Cardiac fibroblast (primary cell): Measurements from ENCODE around the gene ECSIT.

Experiments used
- DNase-seq, 2 donors: peaks; one replicate each; pipeline versions ENCODE4 v3.0.0 to v3.0.0-alpha.2; 2010; ENCODE audit warnings: low read depth in 2 of 2
- H3K4me3 ChIP-seq, 2 donors: replicated peaks in 1 of 2; 1 replicate in 1 of 2; 2 replicates in 1 of 2; pipeline ENCODE4 v1.5.1; 2011; ENCODE audit warnings: low read depth in 2 of 2, low read length in 2 of 2, mild to moderate bottlenecking in 2 of 2, moderate library complexity in 1 of 2
- CTCF ChIP-seq: IDR thresholded peaks from one replicate; pipeline ENCODE4 v1.5.1; 2011; ENCODE audit warnings: low read depth, mild to moderate bottlenecking, low read length, inconsistent platforms

The ECSIT gene

GRCh38 chr19:11510444-11510843, 18.5 kb downstream of the ECSIT start:
- DNase-seq = no peak
- TF ChIP-seq CTCF = no peak
- no peak overlapping the region for H3K4me3 ChIP-seq

- TF ChIP-seq CTCF = no peak
- no peak overlapping the region for H3K4me3 ChIP-seq
- no peak for DNase-seq
Measured at GRCh38 chr19:11507370-11508078, 21.4 kb downstream of the ECSIT start.

- TF ChIP-seq CTCF = no peak
- no peak overlapping the region for H3K4me3 ChIP-seq
- DNase-seq = no peak
Measured at GRCh38 chr19:11506967-11507366, 22.0 kb downstream of the ECSIT start.

- no peak for DNase-seq
- peak overlapping the region; percentile 46 to 70 for H3K4me3 ChIP-seq
- no peak for TF ChIP-seq CTCF
Measured at GRCh38 chr19:11506101-11506555, 22.8 kb downstream of the ECSIT start.

- peak; percentile 96 for DNase-seq
- TF ChIP-seq CTCF = no peak
- peak within 1 kb of the TSS; percentile 46 to 70 for H3K4me3 ChIP-seq
Measured at GRCh38 chr19:11505504-11506100, 23.3 kb downstream of the ECSIT start, which contains the start of gene ZNF653. Gene ZNF653, minus strand, starts transcription at chr19:11505839. Its CDS starts 53 bp downstream, at chr19:11505786.

GRCh38 chr19:11505032-11505503, 23.9 kb downstream of the ECSIT start:
- no peak for TF ChIP-seq CTCF
- peak overlapping the region; percentile 46 to 70 for H3K4me3 ChIP-seq
- DNase-seq = peak; percentile 94 to 96
